ENCODE data around the gene NACA.

The NACA gene

DNA sequence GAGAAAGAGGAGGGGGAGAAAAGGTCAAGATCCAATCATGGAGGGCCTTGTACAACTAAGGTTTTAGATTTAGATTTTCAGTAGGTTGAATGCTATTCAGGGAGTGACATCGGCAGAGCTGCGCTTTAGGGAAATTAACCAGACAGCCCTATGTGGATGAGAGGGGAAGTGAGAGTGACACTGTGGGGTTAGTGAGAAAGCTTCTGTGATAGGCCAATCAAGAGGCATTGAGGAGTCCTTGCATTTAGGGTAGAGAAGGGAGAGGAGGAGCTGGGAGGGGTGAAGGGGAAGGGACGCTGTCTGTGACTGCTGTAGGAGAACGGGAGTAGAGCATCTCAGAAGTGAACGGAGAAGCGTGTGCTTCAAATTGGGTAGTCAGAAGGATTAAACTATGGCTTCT is 41.4 kb upstream of the NACA start:
- TF ChIP-seq SIN3A (IDR thresholded peaks at IDR 0.05; ENCODE audit: borderline replicate concordance, insufficient read depth, low read length), result no peak
- TF ChIP-seq POLR2AphosphoS5 (IDR thresholded peaks at IDR 0.05; ENCODE audit: low read depth, low read length), result no peak
- no peak for TF ChIP-seq TAF1 (IDR thresholded peaks at IDR 0.05; ENCODE audit: borderline replicate concordance, insufficient read depth, low read length)
- no peak for TF ChIP-seq FOXP2 (optimal IDR thresholded peaks at IDR 0.05; ENCODE audit: borderline replicate concordance, extremely low read depth, extremely low read length, insufficient read depth)
- TF ChIP-seq, protein P1, sequence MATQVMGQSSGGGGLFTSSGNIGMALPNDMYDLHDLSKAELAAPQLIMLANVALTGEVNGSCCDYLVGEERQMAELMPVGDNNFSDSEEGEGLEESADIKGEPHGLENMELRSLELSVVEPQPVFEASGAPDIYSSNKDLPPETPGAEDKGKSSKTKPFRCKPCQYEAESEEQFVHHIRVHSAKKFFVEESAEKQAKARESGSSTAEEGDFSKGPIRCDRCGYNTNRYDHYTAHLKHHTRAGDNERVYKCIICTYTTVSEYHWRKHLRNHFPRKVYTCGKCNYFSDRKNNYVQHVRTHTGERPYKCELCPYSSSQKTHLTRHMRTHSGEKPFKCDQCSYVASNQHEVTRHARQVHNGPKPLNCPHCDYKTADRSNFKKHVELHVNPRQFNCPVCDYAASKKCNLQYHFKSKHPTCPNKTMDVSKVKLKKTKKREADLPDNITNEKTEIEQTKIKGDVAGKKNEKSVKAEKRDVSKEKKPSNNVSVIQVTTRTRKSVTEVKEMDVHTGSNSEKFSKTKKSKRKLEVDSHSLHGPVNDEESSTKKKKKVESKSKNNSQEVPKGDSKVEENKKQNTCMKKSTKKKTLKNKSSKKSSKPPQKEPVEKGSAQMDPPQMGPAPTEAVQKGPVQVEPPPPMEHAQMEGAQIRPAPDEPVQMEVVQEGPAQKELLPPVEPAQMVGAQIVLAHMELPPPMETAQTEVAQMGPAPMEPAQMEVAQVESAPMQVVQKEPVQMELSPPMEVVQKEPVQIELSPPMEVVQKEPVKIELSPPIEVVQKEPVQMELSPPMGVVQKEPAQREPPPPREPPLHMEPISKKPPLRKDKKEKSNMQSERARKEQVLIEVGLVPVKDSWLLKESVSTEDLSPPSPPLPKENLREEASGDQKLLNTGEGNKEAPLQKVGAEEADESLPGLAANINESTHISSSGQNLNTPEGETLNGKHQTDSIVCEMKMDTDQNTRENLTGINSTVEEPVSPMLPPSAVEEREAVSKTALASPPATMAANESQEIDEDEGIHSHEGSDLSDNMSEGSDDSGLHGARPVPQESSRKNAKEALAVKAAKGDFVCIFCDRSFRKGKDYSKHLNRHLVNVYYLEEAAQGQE (IDR thresholded peaks at IDR 0.05; ENCODE audit: insufficient read depth in 1 of 2, low read depth in 2 of 2, low read length in 2 of 2), result no peak

DNA sequence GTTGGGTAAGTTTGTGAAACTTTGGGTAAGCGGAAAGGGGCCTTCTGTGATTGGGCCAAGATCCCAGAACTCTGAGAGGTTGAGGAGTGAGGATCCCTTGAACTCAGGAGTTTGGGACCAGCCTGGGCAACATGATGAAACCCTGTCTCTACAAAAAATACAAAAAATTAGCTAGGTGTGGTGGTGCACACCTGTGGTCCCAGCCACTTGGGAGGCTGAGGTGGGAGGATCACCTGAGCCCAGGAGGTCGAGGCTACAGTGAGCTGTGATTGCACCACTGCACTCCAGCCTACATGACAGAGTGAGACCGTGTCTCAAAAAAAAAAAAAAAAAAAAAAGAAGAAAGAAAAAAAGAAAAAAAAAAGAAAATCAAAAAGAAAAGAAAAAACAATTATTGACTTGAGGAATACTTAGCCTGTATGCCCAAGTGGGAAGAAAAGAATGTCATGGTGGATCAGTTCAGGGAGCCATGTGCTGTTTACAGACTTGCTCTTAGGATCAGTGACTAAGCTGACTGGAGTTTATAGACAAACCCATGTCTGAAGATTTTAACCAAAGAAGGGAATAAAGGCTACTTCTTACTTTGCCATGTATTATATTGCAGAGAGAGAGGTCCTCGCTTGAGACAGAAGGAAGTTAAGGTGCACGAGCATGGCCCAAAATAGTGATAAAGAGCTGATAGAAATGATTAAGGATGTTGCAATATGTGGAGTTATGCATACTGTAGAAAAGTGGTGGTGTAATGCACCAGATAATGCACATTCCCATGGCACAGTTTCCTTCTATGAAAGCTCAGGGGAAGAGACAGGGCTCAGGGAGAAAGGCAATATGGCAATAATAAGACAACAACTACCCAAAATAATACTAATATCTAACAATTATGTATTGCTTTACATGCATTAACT is 38.9 kb upstream of the NACA start:
- TF ChIP-seq, protein P1 (IDR thresholded peaks at IDR 0.05; ENCODE audit: insufficient read depth in 1 of 2, low read depth in 2 of 2, low read length in 2 of 2), result no peak
- TF ChIP-seq FOXP2 (optimal IDR thresholded peaks at IDR 0.05; ENCODE audit: borderline replicate concordance, extremely low read depth, extremely low read length, insufficient read depth) (no peak), TAF1 (IDR thresholded peaks at IDR 0.05; ENCODE audit: borderline replicate concordance, insufficient read depth, low read length) (no peak), SIN3A (IDR thresholded peaks at IDR 0.05; ENCODE audit: borderline replicate concordance, insufficient read depth, low read length) (no peak), POLR2AphosphoS5 (IDR thresholded peaks at IDR 0.05; ENCODE audit: low read depth, low read length) (no peak)

DNA sequence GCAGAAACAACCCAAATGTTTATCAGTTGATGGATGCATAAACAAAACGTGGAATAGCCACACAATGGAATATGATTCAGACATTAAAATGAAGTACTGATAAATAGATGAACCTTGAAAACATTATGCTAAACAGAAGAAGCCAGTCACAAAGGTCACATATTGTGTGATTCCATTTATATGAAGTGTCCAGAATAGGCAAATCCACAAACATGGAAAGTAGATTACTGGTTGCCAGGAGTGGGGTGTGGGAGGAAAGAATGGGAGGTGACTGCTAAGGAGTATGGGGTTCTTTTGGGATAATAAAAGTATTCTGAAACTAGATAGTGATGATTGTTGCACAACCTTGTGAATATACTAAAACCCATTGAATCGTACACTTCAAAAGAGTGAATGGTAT is 36.7 kb upstream of the NACA start:
- TF ChIP-seq TAF1 (IDR thresholded peaks at IDR 0.05; ENCODE audit: borderline replicate concordance, insufficient read depth, low read length), result no peak

DNA sequence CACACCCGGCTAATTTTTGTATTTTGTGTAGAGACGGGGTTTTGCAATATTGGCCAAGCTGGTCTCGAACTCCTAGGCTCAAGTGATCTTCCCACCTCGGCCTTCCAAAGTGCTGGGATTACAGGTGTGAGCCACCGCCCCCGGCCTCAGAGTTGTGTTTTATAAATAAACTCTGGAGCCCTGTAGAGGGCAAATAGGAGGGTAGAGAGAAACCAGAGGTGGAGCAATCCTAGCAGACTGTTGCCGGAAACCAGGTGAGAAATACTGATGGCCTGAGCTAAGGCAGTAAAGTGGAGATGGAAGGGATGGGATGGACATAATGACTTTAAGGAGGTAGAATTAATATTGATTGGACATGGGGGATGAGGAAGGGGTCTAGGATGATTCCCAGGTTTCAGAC is 35.4 kb upstream of the NACA start:
- TF ChIP-seq FOXP2 (optimal IDR thresholded peaks at IDR 0.05; ENCODE audit: borderline replicate concordance, extremely low read depth, extremely low read length, insufficient read depth) (no peak), POLR2AphosphoS5 (IDR thresholded peaks at IDR 0.05; ENCODE audit: low read depth, low read length) (no peak), SIN3A (IDR thresholded peaks at IDR 0.05; ENCODE audit: borderline replicate concordance, insufficient read depth, low read length) (no peak), TAF1 (IDR thresholded peaks at IDR 0.05; ENCODE audit: borderline replicate concordance, insufficient read depth, low read length) (no peak)
- TF ChIP-seq, protein P1 (IDR thresholded peaks at IDR 0.05; ENCODE audit: insufficient read depth in 1 of 2, low read depth in 2 of 2, low read length in 2 of 2), result no peak

DNA sequence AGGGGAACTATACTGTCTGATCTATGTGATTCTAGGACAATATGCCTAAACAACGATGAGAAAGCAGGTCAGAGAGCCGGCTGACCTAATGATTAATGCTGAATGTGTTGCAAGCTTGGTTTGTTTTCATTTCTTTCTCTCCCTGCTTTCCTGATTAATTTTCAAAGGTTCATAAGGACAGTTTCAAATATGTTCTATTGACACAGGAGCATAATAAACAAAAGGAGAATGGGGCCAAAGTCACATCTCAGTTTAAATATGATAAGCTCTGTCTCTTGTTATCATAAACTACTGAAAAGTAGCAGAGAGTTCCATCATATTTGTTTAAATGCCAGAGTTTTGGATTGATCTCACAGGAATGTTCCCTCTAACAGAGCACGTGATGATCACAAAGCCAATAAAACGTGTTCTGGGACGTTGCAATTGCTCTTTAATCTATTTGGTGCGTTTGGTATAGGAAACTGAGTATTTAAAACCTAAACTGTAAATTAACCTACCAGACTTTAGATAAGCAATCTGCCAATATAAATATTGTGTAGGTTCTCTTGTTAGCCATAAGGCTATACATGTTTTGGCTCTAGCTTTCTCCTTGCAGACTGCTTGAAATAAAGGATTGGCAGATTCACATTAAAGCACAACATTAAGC is 34.3 kb upstream of the NACA start:
- TF ChIP-seq TAF1 (IDR thresholded peaks at IDR 0.05; ENCODE audit: borderline replicate concordance, insufficient read depth, low read length), result no peak
- no peak for TF ChIP-seq SIN3A (IDR thresholded peaks at IDR 0.05; ENCODE audit: borderline replicate concordance, insufficient read depth, low read length)
- TF ChIP-seq POLR2AphosphoS5 (IDR thresholded peaks at IDR 0.05; ENCODE audit: low read depth, low read length), result no peak
- TF ChIP-seq, protein P1 (IDR thresholded peaks at IDR 0.05; ENCODE audit: insufficient read depth in 1 of 2, low read depth in 2 of 2, low read length in 2 of 2), result no peak
- no peak for TF ChIP-seq FOXP2 (optimal IDR thresholded peaks at IDR 0.05; ENCODE audit: borderline replicate concordance, extremely low read depth, extremely low read length, insufficient read depth)
